HT1080 (cell line): Measurements from ENCODE around the gene DLX5. TPM values are rescaled to one million over a fixed set of nuclear protein-coding genes. Genes with fewer than 3 reads are reported as not detected.
A peak's percentile ranks its signal among the peaks of the same experiment; 100 is the strongest.

Source experiments
- DNase-seq: peaks from one replicate; pipeline ENCODE4 v3.0.0-alpha.2; 2015; ENCODE audit warnings: low read depth
- small RNA-seq: library from RNA; depleted of rRNA; stranded (forward); fragments of <200 nt; gene quantifications from one replicate; pipeline ENCODE3, GENCODE V24; 2014
- total RNA-seq: library from RNA; depleted of rRNA; stranded (reverse); fragments of >200 nt; shearing (Covaris generic); gene quantifications from 2 replicates; pipeline ENCODE4 v1.2.3, GENCODE V29; 2014; rRNA removed

DLX5 gene
- total RNA-seq, 1 experiment from 2014 or later, result 1.3 TPM

GRCh38 chr7:96992192-96993005, 32.2 kb downstream of the DLX5 start:
- DNase-seq, result no peak

DNA sequence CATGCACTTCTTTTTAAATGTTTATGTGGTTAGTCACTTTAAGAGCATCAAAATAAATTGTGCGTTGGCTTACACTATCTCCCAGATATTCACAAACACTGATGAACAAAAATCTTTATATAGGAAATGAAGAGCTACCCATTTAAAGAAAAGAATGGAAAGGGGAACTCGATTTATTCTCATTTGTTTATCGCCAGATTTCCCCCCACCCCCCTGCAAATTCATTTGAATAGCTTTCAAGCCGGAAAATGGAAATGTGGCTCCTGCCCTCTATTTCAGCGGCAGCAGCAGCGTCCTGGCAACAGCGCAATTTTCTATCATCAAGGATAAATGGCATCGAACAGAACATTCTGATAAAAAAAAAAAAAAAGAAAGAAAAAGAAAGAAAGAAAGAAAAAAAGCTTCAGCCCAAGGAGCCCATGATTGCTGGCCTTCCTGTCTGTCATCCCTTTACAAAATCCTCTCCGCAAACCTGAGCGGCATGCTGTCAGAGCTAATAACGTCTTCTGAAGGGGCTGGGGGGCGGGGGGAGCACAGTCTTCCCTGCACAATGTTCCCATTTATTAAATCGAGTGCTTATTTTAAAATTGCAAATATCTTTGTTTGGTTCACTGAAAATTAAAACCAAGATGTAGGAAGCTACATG, 33.0 kb downstream of the DLX5 start:
- no peak for DNase-seq

DNA sequence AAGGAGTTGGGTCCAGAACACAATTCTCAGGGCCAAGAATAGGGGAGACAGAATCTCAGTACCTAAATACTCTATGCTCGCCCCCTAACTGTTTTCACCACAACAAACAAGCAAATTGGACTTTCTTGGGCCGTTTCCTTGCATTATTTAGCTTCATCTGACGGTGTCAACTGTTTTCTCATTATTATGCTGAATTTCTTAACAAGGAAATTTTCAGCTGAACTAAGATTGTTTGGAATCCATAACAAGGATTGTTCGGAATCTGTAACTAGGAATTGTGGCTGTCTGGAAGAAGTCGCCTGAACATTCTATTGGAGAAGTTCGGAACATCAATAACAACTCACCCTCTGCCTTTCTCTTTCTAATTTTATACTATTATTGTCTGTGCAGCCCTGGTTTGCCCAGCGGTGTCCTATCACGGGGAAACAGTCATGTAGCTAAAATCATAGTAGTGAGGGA, 34.7 kb downstream of the DLX5 start:
- no peak for DNase-seq

DNA sequence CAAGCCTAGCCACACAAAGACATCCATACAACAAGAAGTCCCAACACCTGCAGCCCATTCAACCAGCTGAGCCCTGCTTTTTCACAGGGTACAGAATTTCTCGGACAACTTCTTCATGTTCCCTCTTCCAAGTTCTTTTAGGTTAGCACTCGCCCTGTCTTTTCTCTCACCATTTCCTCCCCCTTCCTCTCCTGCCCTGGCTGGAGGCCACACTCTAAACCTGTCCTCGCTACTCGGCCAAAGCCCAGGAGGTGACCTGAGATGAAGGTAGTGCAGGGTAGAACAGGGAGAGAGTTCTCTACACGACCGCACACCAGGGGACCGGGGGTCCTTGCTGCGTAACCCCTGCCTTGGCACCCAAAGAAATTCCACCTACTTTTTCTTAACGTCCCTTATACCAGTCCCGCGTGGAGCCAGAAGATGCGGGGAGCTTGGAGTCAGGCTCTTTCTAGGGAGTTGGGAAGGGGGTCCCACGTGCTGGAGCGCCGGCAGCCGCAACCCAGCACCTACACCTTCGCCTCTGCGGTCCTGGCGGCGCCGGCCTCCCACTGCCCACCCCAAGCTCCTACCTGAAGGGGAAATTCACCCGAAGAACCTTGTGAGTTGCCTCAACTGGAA, 35.3 kb downstream of the DLX5 start:
- DNase-seq, result no peak

DNA sequence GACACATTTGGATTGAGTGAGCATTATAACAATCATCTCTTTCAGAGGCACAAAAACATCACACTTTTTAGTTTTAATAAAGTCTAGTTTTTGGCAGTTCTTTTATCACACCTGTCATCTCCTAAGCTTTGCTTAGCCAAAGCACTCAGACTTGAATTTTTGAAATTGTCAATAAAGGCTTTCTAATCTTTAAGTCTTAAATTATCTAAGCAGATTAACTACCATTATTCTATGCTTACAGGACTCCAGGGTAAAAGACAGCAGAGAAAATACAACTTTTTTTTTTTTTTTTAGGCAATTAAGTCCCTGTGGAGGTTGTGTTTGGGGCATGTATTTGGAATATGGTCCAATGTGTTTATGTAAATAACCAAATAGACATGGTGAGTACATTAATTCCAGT, 36.9 kb downstream of the DLX5 start:
- DNase-seq, result no peak

DNA sequence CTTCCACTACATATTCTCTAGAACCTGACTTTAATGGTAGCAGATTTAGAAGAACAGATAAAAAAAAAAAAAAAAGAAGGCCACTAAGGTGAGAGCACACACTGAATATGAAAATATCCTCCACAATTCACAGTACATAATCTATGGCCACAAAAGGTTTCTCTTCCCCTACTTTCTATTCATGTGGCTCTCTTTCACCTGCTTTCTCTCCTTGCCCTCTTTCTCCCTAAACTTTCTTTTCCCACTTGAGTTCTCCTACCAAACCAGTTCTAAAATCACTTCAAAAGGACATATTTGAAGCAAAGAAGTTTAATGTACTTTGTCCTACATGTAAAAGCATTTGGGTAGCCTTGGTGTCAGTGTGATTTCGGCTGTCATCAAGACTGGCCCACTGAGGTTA, 37.7 kb downstream of the DLX5 start:
- no peak for DNase-seq

- DNase-seq, result no peak
Observed at GRCh38 chr7:96985992-96986391, 38.6 kb downstream of the DLX5 start.

DNA sequence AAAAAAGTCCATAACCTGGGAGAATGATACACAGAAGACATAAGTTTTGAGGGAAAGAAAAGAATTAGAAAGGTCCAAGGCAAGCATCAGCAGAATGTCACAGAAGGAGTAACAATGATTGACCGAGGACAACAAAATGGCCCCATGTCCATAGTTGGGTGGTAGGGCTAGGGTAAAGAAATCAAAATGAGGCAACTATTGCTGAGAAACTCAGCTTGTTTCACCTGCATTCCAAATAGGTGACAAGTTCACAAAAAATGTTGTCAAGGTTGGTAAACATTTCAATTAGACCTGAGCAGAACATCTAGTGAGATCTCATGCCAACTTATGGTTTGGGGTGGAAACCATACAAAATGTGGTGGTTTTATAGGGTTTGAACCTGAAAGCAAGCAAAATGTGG, 42.0 kb downstream of the DLX5 start:
- DNase-seq, result no peak

- DNase-seq, result no peak
Observed at GRCh38 chr7:96979551-96980276, 44.9 kb downstream of the DLX5 start.

- DNase-seq, result no peak
Observed at GRCh38 chr7:96977445-96977844, 47.2 kb downstream of the DLX5 start.

- DNase-seq, result no peak
Observed at GRCh38 chr7:96976106-96976505, 48.5 kb downstream of the DLX5 start.

- DNase-seq, result peak; percentile 36
Observed at GRCh38 chr7:96973986-96974385, 50.6 kb downstream of the DLX5 start.

GRCh38 chr7:96970739-96971138, 53.9 kb downstream of the DLX5 start:
- no peak for DNase-seq

Small RNAs within 50 kb of the gene (small RNA-seq; reads per million reads assigned to genes)
- gene RF01778, result not detected

Other genes starting within 250 kb of the DLX5 start
- gene DLX6, start 19.3 kb downstream of the DLX5 start, total RNA-seq, result 0.45 and 0.80 TPM in 2 replicates
- 41.7 and 45.3 TPM in 2 replicates for gene SDHAF3, start 92.9 kb upstream of the DLX5 start, total RNA-seq